Neural cell (in vitro differentiated cells): ENCODE results near the gene PLCL2. TPM values are rescaled to one million over a fixed set of nuclear protein-coding genes. Genes with fewer than 3 reads are reported as not detected.

ENCODE experiments used
- H2AFZ ChIP-seq: fragments of 200-600, 300-800 bp; sonication (generic), shearing (Covaris generic); 2 replicates; pipeline ENCODE4 v1.6.0; 2014; ENCODE audit warnings: low read depth, mild to moderate bottlenecking, antibody characterized with exemption, low read length, moderate library complexity
- H3F3A ChIP-seq: fragments of 200-600 bp; shearing (Covaris generic); 2 replicates; pipeline ENCODE4 v1.6.1; 2016; ENCODE audit warnings: mild to moderate bottlenecking, moderate library complexity, mixed read lengths, antibody characterized with exemption, low read length; ENCODE audit not compliant: insufficient read depth, poor library complexity, severe bottlenecking
- H3K27ac ChIP-seq: fragments of 200-600, 300-800 bp; sonication (generic), shearing (Covaris generic); 2 replicates; pipeline ENCODE4 v1.5.1; 2014; ENCODE audit warnings: mild to moderate bottlenecking, low read length, moderate library complexity
- H3K27me3 ChIP-seq: fragments of 300-800, 200-600 bp; sonication (generic), shearing (Covaris generic); 2 replicates; pipeline ENCODE4 v1.6.0; 2014; ENCODE audit warnings: mild to moderate bottlenecking, low read depth, low read length, moderate library complexity; ENCODE audit not compliant: insufficient read depth
- H3K36me3 ChIP-seq: fragments of 300-800, 200-600 bp; sonication (generic), shearing (Covaris generic); 2 replicates; pipeline ENCODE4 v1.5.1; 2014; ENCODE audit warnings: mild to moderate bottlenecking, antibody characterized with exemption, low read length, moderate library complexity; ENCODE audit not compliant: insufficient read depth
- H3K4me2 ChIP-seq: fragments of 300-800, 200-600 bp; sonication (generic), shearing (Covaris generic); 2 replicates; pipeline ENCODE4 v1.6.0; 2014; ENCODE audit warnings: mild to moderate bottlenecking, low read length
- H3K4me3 ChIP-seq: fragments of 300-800, 200-600 bp; sonication (generic), shearing (Covaris generic); 2 replicates; pipeline ENCODE4 v1.5.1; 2014; ENCODE audit warnings: mild to moderate bottlenecking, low read length, moderate library complexity
- H3K79me2 ChIP-seq: fragments of 200-600 bp; shearing (Covaris generic); replicated peaks from 2 replicates; pipeline ENCODE4 v1.6.0; 2014; ENCODE audit warnings: mild to moderate bottlenecking, low read length, moderate library complexity; ENCODE audit not compliant: insufficient read depth
- H3K9ac ChIP-seq: fragments of 300-800, 200-600 bp; sonication (generic), shearing (Covaris generic); 2 replicates; pipeline ENCODE4 v1.6.1; 2016; ENCODE audit warnings: mild to moderate bottlenecking, low read length, mixed read lengths
- H3K9me2 ChIP-seq: fragments of 200-600 bp; shearing (Covaris generic); 2 replicates; pipeline ENCODE4 v1.6.1; 2016; ENCODE audit warnings: mild to moderate bottlenecking, low read length, mixed read lengths; ENCODE audit not compliant: insufficient read depth
- H3K9me3 ChIP-seq: fragments of 200-600, 300-800 bp; sonication (generic), shearing (Covaris generic); 2 replicates; pipeline ENCODE4 v1.6.1; 2016; ENCODE audit warnings: mild to moderate bottlenecking, mixed run types, low read length, moderate library complexity, mixed read lengths
- H4K20me1 ChIP-seq: fragments of 200-600 bp; shearing (Covaris generic); 2 replicates; pipeline ENCODE4 v1.6.1; 2016; ENCODE audit warnings: mild to moderate bottlenecking, mixed run types; ENCODE audit not compliant: insufficient read depth
- CTCF ChIP-seq: fragments of 450-650 bp; IDR thresholded peaks from 2 replicates; pipeline ENCODE4 v1.5.1; 2014; ENCODE audit warnings: antibody characterized with exemption, mild to moderate bottlenecking, moderate library complexity; ENCODE audit not compliant: poor library complexity, severe bottlenecking
- EP300 ChIP-seq: fragments of 450-650 bp; conservative IDR thresholded peaks from 2 replicates; pipeline ENCODE4 v1.6.1; 2014; ENCODE audit warnings: antibody characterized with exemption, mild to moderate bottlenecking, moderate library complexity; ENCODE audit not compliant: poor library complexity, severe bottlenecking
- EZH2 ChIP-seq: fragments of 200-600, 300-800 bp; shearing (Covaris generic), sonication (generic); IDR thresholded peaks from 2 replicates; pipeline ENCODE4 v1.6.1; 2014; ENCODE audit warnings: antibody characterized with exemption, low read length, borderline replicate concordance, mild to moderate bottlenecking; ENCODE audit not compliant: insufficient read depth, poor library complexity, severe bottlenecking
- MXI1 ChIP-seq: fragments of 450-650 bp; conservative IDR thresholded peaks from 2 replicates; pipeline ENCODE4 v1.6.1; 2014; ENCODE audit warnings: antibody characterized with exemption, mild to moderate bottlenecking; ENCODE audit not compliant: poor library complexity, severe bottlenecking
- POLR2AphosphoS5 ChIP-seq: IDR thresholded peaks from 2 replicates; pipeline ENCODE4 v1.6.1; 2012
- RAD21 ChIP-seq: fragments of 450-650 bp; conservative IDR thresholded peaks from 2 replicates; pipeline ENCODE4 v1.6.1; 2014; ENCODE audit warnings: antibody characterized with exemption, mild to moderate bottlenecking, moderate library complexity
- REST ChIP-seq: IDR thresholded peaks from 2 replicates; pipeline ENCODE4 v1.6.1; 2012; ENCODE audit warnings: borderline replicate concordance
- SMC3 ChIP-seq: fragments of 450-650 bp; conservative IDR thresholded peaks from 2 replicates; pipeline ENCODE4 v1.6.1; 2014; ENCODE audit warnings: antibody characterized with exemption, mild to moderate bottlenecking, moderate library complexity; ENCODE audit not compliant: poor library complexity
- TAF1 ChIP-seq: IDR thresholded peaks from 2 replicates; pipeline ENCODE4 v1.6.1; 2012; ENCODE audit warnings: low read depth
- polyA plus RNA-seq: library from polyadenylated mRNA; depleted of rRNA; stranded (reverse); fragments of >200 nt; gene quantifications from 2 replicates; pipeline ENCODE4 v1.2.3, GENCODE V29; 2014

The PLCL2 gene
- polyA plus RNA-seq, 1 donor from 2014 or later, result 69.8 TPM

- Histone ChIP-seq H2AFZ (no peak overlapping the region), H3K27me3 (no peaks in the 10 kb centered on the region), H3K4me2 (no peak overlapping the region), H3F3A (no peaks in the 10 kb centered on the region), H4K20me1 (no peaks in the 10 kb centered on the region), H3K9me2 (no peaks in the 10 kb centered on the region), H3K27ac (no peak overlapping the region), H3K79me2 (no peaks in the 10 kb centered on the region), H3K36me3 (no peaks in the 10 kb centered on the region), H3K9me3 (no peaks in the 10 kb centered on the region), H3K4me3 (no peak overlapping the region), H3K9ac (no peak overlapping the region)
- TF ChIP-seq TAF1 (no peak), RAD21 (no peak), CTCF (no peak), EP300 (no peak), MXI1 (no peak), REST (no peak)
Observed at GRCh38 chr3:17120115-17120514, 235.4 kb downstream of the PLCL2 start.

- no peaks in the 10 kb centered on the region for H3K27me3 ChIP-seq
- no peak overlapping the region for H3K27ac ChIP-seq
- no peaks in the 10 kb centered on the region for H3K9me2 ChIP-seq
- no peaks in the 10 kb centered on the region for H3K79me2 ChIP-seq
- no peak overlapping the region for H3K4me3 ChIP-seq
- H3F3A ChIP-seq, result no peaks in the 10 kb centered on the region
- TF ChIP-seq SMC3, result no peak
- no peak overlapping the region for H3K4me2 ChIP-seq
- H3K9me3 ChIP-seq, result no peaks in the 10 kb centered on the region
- no peaks in the 10 kb centered on the region for H3K36me3 ChIP-seq
- H2AFZ ChIP-seq, result no peak overlapping the region
- no peak overlapping the region for H3K9ac ChIP-seq
- no peaks in the 10 kb centered on the region for H4K20me1 ChIP-seq
Observed at GRCh38 chr3:17121336-17121735, 236.6 kb downstream of the PLCL2 start.

- H3F3A ChIP-seq, result no peaks in the 10 kb centered on the region
- no peak overlapping the region for H3K27ac ChIP-seq
- TF ChIP-seq TAF1 (no peak), EZH2 (no peak), EP300 (no peak), MXI1 (no peak), CTCF (no peak), RAD21 (no peak), POLR2AphosphoS5 (no peak), REST (no peak), SMC3 (no peak)
- peaks cover 3% of the 10 kb centered on the region for H3K27me3 ChIP-seq
- no peak overlapping the region for H2AFZ ChIP-seq
- no peaks in the 10 kb centered on the region for H3K9me3 ChIP-seq
- H3K36me3 ChIP-seq, result no peaks in the 10 kb centered on the region
- no peaks in the 10 kb centered on the region for H3K9me2 ChIP-seq
- H3K4me3 ChIP-seq, result no peak overlapping the region
- no peak overlapping the region for H3K4me2 ChIP-seq
- no peaks in the 10 kb centered on the region for H4K20me1 ChIP-seq
- H3K9ac ChIP-seq, result no peak overlapping the region
- H3K79me2 ChIP-seq, result no peaks in the 10 kb centered on the region
Observed at GRCh38 chr3:17122758-17123157, 238.0 kb downstream of the PLCL2 start.
